Right renal cortex interstitium (tissue), 3 donors: ENCODE data around the gene SLC26A11. TPM values are rescaled to one million over a fixed set of nuclear protein-coding genes. Genes with fewer than 3 reads are reported as not detected.

Source experiments
- DNase-seq, 3 donors: peaks; one replicate each; pipeline ENCODE4 v3.0.0-alpha.2; 2013; ENCODE audit warnings: low read depth in 3 of 3, low spot score in 2 of 3
- polyA plus RNA-seq, 3 donors: library from polyadenylated mRNA; unstranded; fragments of 120-200 nt; gene quantifications; one replicate each; pipeline ENCODE4 v1.2.1, GENCODE V29; 2013; ENCODE audit not compliant: insufficient read length in 3 of 3

The SLC26A11 gene
- polyA plus RNA-seq, 3 donors: 20.2 to 22.7 (median 22.4) TPM

DNA sequence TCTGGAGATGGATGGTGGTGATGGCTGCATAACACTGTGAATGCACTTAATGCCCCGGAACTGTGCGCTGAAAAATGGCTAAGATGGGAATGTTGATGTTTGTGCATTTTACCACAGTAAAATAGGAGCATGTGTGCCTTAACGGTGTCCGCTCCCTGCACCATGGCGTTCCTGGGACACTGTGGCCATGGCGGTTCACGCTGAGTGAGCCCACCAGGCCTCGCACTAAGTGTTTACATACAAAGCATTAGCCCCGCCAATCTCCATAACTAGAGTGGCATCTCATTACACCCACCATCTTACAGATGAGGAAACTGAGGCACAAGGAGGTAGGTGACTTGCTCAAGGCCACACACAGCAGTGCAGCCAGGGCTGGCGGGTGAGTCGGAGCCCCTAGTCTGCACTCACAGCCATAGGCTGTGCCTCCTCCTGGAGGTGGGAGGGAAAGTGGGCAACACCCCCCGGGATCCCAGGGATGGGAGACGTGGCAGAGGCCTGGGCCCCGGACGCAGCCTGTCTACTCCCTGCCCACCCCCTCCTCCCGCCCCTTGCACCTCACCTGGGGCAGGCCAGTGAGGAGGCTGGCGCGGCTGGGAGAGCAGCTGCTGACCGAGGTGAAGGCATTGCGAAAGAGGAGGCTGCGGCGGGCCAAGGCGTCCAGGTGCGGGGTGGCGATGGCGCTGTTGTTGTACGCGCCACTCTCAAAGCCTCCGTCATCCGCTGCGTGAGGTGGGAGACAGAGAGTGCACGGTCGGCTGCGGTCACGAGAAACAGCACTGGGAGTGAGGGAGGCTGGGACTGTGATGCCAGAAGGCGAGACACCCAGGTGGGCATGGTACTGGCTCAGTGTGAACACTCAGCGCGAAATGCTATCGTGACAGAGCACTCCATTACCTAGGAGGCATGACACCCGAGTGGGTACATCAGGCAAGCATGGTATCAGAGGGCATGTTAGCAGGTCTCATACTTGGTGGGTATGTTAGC is 3.5 kb upstream of the SLC26A11 start:
- DNase-seq: no peak

DNA sequence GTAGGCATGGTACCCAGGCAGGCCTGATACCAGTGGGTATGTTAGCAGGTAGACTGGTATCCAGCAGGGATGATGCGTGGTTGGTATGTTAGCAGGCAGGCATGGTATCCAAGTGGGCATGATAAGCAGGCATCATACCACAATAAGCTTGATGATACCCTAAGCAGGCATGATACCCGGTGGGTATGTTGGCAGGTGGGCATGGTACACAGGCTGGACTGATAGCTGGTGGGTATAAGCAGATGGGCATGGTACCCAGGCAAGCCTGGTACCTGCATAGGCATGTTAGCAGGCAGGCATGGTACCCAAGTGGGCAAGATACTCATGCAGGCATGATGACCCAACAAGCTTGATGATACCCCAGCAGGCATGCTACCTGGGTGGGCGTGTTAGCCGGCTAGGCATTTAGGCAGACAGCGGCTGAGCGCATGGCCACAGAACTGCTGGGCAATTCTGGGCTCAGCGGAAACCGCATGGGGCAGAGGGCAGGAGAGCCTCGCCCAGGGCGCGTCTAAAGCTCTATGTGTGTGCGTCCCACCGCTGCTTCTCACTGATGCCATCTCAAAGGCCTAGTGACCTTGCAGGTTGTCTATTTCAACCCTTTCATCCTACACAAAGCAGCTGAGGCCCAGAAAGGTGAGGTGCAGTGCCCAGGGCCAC is 2.4 kb upstream of the SLC26A11 start:
- DNase-seq: no peak

DNA sequence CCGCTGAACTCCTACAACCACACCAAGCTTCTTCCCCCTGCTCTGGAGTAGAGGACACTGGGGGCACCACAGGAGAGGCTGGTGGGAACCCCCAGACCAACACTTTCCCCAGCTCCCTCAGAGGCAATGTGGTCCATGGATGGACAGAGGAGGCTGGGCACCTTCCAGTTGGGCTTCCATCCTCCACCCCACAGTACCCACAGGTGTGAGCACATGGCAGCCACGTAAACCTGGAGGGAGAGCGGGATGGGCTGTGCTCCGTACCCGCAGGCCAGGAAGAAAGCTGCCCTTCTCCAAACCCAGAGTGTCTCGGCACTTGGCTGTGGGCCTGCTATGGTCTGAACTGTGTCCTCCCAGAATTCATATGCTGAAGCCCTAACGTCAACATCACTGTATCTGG is 1.8 kb upstream of the SLC26A11 start:
- no peak for DNase-seq

DNA sequence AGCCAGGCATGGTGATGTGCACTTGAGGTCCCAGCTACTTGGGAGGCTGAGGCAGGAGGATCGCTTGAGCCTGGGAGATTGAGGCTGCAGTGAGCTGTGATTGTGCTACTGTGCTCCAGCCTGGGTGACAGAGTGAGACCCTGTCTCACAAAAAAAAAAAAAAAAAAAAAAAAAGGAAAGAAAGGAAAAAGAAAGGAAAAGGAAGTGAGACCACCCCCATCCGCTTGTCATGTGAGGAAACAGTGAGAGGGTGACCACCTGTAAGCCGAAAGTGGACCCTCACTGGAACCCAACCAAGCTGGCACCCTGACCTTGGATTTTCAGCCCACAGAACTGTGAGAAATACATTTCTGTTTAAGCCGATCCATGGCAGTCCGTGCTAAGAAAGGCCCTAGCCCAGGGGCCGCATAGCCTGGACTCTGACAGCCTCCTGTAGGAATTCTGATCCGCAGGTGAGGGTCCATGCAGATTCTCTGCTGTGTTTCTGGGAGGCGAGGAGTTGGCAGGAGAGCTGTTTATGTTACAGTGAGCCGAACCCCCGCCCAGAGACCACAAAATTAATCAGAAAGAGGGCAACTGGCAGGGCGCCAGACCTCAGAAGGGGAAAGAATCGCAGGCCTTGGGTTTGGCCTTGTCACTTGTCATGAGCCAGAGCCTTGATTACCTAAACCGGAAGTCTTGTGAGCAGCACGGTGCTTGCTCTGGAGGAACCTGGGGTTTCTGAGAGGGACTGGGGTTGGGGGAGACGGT is 1.0 kb upstream of the SLC26A11 start:
- DNase-seq: peak in 1 of 3 donors; percentile 38

DNA sequence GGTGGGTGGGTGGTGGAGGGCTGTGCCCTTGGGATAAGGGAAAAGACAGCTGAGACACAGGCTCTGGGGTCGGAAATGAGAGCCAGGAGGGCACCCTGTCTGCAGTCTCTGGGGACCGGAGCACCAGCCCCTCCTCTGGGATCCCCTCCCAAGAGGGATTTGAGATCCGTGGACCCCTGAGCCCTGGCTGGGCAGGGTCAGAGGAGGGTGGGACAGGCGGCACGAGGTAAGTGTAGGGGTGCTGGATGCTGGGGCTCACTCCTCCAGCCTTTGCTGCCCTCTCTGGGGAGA is 519 bp upstream of the SLC26A11 start:
- DNase-seq: no peak

DNA sequence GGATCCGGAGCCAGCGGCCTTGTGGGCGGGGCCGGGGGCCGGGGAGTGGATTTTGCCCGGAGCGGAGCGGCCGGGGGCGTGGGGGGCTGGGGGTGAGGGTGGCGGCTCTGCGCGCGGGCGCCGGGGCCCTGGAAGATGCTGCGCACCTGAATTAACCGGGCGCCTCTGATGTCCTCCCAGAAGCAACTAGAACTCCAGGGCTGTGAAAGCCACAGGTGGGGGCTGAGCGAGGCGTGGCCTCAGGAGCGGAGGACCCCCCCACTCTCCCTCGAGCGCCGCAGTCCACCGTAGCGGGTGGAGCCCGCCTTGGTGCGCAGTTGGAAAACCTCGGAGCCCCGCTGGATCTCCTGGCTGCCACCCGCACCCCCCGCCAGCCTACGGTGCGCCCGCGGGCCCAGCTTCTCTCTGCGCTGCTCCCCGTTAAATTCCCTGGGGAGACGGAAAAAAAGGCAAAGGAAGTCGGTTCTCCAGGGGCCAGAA is 549 bp downstream of the SLC26A11 start:
- no peak for DNase-seq

DNA sequence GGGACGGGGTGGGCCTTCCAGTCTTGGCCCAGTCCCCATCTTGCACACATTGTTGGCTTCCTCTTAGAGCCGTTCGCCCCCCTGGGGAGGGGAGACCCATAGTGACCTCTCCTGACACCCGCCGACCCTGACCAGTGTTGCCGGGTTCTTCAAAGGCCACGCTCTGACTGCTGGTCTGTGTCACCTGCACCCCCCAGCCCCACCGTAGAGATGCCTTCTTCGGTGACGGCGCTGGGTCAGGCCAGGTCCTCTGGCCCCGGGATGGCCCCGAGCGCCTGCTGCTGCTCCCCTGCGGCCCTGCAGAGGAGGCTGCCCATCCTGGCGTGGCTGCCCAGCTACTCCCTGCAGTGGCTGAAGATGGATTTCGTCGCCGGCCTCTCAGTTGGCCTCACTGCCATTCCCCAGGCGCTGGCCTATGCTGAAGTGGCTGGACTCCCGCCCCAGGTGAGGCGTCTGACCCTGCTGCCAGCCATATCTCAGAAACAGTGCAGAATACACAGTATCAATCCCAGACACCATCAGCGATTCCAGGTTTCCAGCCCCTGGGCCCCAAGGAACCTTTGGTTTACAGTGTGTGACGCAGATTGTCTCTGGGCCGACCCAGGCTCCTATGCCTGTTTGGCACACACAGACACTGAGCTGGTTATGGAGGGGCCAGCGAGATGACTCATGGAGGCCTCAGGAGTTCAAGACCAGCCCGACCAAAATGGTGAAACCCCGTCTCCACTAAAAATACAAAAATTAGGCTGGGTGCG is 1.3 kb downstream of the SLC26A11 start:
- DNase-seq: no peak

DNA sequence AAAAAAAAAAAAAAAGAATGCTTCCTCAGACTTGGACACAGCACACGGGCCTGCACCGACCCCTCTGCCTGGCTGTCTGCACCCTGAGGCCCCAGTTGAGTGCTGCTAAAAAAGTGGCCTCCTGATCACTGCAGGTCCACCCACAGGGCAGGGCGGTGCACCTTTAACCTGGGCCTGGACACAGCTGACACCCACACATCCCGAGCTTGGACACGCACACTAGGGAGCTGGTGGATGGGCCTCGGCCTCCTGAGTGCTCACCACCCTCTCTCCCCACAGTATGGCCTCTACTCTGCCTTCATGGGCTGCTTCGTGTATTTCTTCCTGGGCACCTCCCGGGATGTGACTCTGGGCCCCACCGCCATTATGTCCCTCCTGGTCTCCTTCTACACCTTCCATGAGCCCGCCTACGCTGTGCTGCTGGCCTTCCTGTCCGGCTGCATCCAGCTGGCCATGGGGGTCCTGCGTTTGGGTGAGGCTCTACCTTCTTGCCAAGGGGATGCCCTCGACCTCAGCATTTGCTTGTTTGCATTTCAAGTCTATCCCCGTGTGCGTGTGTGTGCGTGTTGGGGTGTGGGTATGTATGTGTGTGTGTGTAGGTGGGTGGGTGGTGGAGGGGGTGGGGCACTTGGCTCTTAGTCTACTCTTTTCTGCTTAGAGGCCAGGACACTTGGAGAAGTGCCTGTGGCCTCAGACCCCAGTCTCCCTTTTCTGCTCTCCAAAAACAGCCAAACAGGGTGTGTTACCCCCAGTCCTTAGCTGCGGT is 2.3 kb downstream of the SLC26A11 start:
- DNase-seq: no peak

DNA sequence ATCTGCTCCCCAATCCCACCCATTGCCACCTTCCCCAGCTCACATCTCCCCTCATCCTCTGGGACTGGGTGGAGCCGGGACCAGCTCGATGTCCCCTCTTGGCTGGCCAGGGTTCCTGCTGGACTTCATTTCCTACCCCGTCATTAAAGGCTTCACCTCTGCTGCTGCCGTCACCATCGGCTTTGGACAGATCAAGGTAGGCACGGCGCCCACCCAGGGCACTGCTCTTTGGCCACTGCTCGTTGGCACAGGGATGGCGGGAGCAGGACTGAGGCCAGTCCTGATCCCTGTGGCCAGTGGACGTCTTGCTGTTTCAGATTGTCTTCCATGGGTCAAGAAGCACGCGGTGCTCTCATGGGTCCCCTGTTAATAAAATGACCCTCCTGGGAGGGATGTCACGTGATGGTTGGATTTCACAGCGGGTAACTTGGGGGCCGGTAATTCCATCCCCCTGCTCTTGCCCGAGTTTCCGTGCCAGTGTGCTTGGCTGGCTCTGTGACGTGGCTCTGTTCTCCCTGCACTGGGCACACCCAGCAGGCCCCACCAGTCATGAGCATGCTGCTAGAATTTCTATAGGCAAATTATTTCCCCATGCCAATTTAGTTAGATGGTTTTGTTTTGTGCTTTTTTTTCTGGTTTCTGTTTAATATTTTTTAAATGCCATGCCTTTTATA is 3.1 kb downstream of the SLC26A11 start:
- DNase-seq: no peak

DNA sequence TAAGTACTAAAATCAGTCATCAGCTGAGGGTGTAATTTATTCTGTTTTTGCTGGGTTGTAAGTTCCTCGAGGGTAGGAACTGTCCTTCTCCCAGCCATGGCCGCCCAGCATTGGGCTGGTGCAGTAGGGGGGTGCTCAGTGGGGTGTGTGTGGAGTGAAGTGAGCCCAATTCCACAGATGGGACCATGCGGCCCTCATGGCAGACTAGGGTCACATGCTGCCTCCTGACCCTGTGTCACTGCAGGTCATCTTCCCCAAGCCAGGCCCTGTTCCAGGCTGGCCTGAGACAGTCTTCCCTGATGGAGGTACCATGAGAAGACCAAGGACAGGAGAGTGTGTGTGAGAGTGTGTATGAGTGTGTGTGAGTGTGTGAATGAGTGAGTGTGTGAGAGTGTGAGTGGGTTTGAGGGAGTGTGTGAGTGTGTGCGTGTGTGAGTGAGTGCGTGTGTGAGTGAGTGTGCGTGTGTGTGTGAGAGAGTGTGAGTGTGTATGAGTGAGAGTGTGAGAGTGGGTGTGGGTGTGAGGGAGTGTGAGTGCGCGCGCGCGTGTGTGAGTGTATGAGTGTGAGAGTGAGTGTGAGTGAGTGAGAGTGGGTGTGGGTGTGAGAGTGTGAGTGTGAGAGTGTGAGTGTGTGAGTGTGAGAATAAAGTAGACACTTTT is 3.7 kb downstream of the SLC26A11 start:
- no peak for DNase-seq

DNA sequence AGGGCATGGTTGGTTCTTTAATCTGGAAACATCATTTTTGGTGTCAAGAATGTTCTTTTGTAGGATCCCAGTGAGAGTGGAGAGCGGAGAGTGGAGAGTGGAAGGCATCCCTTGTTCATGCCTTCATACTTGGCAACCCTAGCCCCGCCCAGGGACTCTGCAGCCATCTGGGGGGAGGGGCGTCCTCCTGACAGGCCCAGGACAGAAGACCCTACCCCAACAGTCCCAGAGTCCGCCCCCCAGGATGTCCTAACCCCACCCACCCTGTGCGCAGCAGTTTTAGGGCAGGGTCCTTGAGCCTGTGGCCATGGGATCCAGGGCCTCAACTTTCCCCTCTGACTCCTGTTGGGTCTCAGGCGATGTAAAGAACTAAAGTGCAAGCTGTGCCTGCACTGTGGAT is 4.5 kb downstream of the SLC26A11 start:
- DNase-seq: no peak

DNA sequence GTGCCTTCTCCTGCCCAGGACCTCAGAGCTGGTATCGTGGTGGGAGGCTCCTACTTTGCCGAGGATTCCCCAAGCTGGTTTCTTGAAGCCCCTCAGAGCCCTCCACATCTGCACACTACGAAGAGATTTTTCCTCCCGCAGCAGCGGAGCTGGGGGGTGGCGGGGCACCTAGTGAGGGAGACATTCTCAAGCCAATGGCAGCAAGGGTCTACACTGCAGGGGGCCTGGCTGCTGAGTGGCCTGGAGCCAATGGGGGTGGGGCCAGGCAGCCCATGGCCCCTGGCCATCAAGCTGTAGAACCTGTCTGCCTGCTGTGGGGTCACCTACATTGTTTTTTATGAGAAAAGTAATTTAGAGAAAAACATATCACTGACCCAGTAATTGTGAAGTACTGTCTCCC is 5.0 kb downstream of the SLC26A11 start:
- no peak for DNase-seq

DNA sequence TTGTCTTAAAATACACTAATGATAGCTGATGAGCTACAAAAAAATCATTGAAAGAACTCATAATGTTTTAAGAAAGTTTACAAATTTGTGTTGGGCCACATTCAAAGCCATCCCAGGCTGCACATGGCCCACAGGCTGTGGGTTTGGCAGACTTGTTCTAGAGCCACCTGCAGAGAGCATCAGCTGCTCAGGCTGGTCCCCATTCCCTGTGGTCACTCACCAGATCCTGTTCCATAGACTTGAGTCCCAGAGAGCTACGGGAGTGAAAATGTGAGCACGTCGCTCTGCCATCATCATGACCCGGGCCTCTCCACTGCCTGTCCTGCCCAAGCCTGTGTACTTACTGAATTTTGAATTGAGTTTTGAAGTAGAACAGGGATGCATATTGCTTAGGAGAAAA is 6.9 kb downstream of the SLC26A11 start:
- no peak for DNase-seq

DNA sequence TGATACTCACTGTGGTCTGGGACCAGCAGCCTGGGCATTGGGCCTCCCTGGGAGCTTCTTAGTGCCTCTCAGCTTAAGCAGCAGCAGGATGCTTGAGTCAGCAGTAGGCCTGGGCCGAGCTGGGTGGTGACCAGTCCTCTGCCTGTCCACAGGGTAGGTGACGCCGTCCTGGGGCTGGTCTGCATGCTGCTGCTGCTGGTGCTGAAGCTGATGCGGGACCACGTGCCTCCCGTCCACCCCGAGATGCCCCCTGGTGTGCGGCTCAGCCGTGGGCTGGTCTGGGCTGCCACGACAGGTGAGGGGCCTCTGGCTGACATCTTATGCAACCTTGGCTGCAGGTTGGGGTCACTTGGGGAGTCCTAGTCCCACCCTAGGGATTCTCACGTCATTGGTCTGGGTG is 7.4 kb downstream of the SLC26A11 start:
- DNase-seq: no peak

DNA sequence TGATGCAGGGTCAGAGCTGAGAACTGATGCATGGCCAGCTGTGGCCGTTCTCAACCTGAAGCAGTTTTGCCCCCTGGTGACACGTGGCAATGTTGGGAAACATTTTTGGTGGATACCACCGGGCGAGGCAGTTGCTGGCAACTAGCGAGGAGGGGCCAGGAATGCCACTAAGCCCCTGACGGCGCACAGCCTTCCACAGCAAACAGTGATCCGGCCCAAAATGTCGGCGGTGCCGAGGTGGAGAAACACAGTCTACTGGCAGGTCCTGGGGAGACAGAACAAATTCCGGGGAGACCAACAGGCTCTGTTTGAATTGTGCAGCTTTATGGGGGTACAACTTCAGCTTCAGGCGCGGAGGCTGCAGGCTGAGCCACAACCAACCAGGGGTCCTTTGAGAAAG is 8.2 kb downstream of the SLC26A11 start:
- no peak for DNase-seq

DNA sequence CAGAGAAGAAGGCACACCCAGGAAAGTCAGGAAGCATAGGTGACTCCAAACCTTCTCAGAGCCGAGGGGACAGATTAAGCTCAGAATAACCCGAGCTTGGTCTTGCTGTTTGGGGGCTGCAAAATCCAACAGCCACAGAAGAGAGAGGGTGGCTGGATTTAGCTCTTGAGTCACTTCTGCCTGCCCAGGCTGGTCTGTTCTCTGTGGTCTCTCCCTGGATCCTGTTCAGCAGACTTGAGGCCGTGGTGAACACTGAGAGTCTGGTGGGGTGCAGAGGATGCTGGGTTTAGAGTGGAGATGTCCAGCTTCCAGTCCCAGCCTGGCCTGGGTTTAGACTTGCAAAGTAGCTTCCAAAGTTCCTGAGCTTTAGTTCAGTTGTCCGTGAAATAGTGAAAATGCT is 8.8 kb downstream of the SLC26A11 start:
- no peak for DNase-seq

DNA sequence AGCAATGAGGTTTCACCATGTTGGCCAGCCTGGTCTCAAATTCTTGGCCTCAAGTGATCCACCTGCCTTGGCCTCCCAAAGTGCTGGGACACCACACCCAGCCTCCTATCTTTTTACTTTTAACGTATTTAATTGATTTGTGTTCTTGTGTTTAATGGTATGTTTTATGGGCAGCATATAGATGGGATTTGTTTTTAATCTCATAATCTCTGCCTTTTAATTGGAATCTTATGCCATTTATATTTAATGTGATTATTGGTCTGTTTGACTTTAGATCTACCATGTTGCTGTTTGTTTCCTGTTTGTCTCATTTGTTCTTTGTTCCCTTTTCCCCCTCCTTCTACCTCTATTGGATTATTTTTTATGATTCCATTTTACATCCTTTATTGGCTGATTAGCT is 12.2 kb downstream of the SLC26A11 start:
- DNase-seq: no peak

DNA sequence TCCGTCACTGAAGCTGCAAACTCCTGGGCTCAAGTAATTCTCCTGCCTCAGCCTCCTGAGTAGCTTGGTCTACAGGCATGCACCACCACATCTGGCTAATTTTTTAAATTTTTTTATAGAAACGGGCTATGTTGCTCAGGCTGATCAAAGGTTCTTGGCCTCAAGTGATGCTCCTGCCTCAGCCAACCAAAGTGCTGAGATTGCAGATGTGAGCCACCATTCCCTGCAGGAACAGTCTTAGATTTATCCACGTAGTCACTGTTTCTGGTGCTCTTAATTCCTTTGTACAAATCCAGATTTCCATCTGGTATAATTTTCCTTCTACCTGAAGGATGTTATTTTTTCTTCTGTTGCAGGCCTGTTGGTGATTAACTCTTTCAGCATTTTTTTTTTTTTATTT is 13.0 kb downstream of the SLC26A11 start:
- DNase-seq: no peak

DNA sequence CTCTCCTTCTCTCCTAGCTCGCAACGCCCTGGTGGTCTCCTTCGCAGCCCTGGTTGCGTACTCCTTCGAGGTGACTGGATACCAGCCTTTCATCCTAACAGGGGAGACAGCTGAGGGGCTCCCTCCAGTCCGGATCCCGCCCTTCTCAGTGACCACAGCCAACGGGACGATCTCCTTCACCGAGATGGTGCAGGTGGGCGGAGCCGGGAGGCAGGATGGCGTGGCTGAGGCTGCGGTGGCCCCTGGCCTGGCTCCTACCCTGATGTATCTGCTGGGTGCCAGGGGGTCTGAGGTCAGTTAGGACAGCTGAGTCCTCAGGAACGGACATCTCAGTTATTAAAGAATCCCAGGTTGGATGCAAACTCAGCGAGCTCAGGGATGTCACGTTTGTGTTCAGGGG is 16.7 kb downstream of the SLC26A11 start:
- DNase-seq: no peak
